Stomach (tissue), 4 donors: ENCODE measurements around the gene DLGAP1.

Experiments
- CTCF ChIP-seq, 7 experiments: fragments of 450-650 bp in 4 of 7; fragments of 200-600 bp in 3 of 7; sonication (generic) in 3 of 7; IDR thresholded peaks; one replicate each; pipeline ENCODE4 v1.5.1; 2016 to 2019; ENCODE audit warnings: antibody characterized with exemption in 7 of 7, control low read depth in 2 of 7, mild to moderate bottlenecking in 1 of 7
- EP300 ChIP-seq: sonication (generic); formaldehyde crosslinking; IDR thresholded peaks from one replicate; pipeline ENCODE4 v1.6.1; 2017; ENCODE audit warnings: antibody characterized with exemption
- POLR2A ChIP-seq, 4 donors: fragments of 450-650 bp; IDR thresholded peaks; one replicate each; pipeline ENCODE4 v1.6.1; 2016; ENCODE audit warnings: antibody characterized with exemption in 4 of 4, control low read depth in 2 of 4, mild to moderate bottlenecking in 1 of 4, moderate library complexity in 1 of 4
- POLR2AphosphoS5 ChIP-seq, 3 donors: sonication (generic); formaldehyde crosslinking; IDR thresholded peaks; one replicate each; pipeline ENCODE4 v1.6.1; 2016; ENCODE audit warnings: antibody characterized with exemption in 3 of 3

GRCh38 chr18:4285525-4285924, 169.6 kb downstream of the DLGAP1 start:
- TF ChIP-seq CTCF (IDR thresholded peaks at IDR 0.05) (no peak), POLR2A (IDR thresholded peaks at IDR 0.05) (no peak), POLR2AphosphoS5 (IDR thresholded peaks at IDR 0.05) (no peak), EP300 (no peak)
